Left renal pelvis (tissue), 4 donors: ENCODE data around the gene KRT13. TPM values are rescaled to one million over a fixed set of nuclear protein-coding genes. Genes with fewer than 3 reads are reported as not detected.

Source experiments
- DNase-seq, 4 donors: peaks; one replicate each; pipeline ENCODE4 v3.0.0-alpha.2; 2013; ENCODE audit warnings: low read depth in 4 of 4, low spot score in 3 of 4
- polyA plus RNA-seq, 4 donors: library from polyadenylated mRNA; unstranded; fragments of 120-200 nt; gene quantifications; one replicate each; pipeline ENCODE4 v1.2.1, GENCODE V29; 2013; ENCODE audit not compliant: insufficient read length in 4 of 4

KRT13 gene
- polyA plus RNA-seq, 4 donors, result 0.54 to 37.8 (median 1.9) TPM

- no peak for DNase-seq
These were observed 27.2 kb downstream of the KRT13 start for GRCh38 chr17:41478237-41478636.

- no peak for DNase-seq
These were observed 28.3 kb downstream of the KRT13 start for GRCh38 chr17:41476866-41477815.

- no peak for DNase-seq
These were observed 30.0 kb downstream of the KRT13 start for GRCh38 chr17:41475421-41475820.

GRCh38 chr17:41474863-41475262, 30.5 kb downstream of the KRT13 start:
- no peak for DNase-seq

- DNase-seq, result no peak
These were observed 37.1 kb downstream of the KRT13 start for GRCh38 chr17:41468346-41468745.

GRCh38 chr17:41467561-41467960, 37.9 kb downstream of the KRT13 start:
- DNase-seq, result no peak

- no peak for DNase-seq
These were observed 38.4 kb downstream of the KRT13 start, which contains the start of gene KRT32 for GRCh38 chr17:41466988-41467387. Gene KRT32, minus strand, starts transcription at chr17:41467386. Its CDS starts 61 bp downstream, at chr17:41467325.

GRCh38 chr17:41464682-41465081, 40.7 kb downstream of the KRT13 start:
- no peak for DNase-seq

- DNase-seq, result no peak
These were observed 41.2 kb downstream of the KRT13 start for GRCh38 chr17:41464173-41464572.

GRCh38 chr17:41463746-41464145, 41.7 kb downstream of the KRT13 start:
- no peak for DNase-seq

GRCh38 chr17:41462705-41463104, 42.7 kb downstream of the KRT13 start:
- DNase-seq, result no peak

GRCh38 chr17:41457676-41458075, 47.7 kb downstream of the KRT13 start:
- no peak for DNase-seq

- no peak for DNase-seq
These were observed 49.2 kb downstream of the KRT13 start for GRCh38 chr17:41456204-41456603.

GRCh38 chr17:41455236-41455635, 50.2 kb downstream of the KRT13 start:
- no peak for DNase-seq

- no peak for DNase-seq
These were observed 52.3 kb downstream of the KRT13 start for GRCh38 chr17:41453066-41453465.

- no peak for DNase-seq
These were observed 53.1 kb downstream of the KRT13 start for GRCh38 chr17:41452281-41452680.

- DNase-seq, result no peak
These were observed 54.2 kb downstream of the KRT13 start for GRCh38 chr17:41451154-41451728.

Other genes starting within 250 kb of the KRT13 start
- gene KRTAP9-6, start 240.2 kb downstream of the KRT13 start, polyA plus RNA-seq, result not detected
- gene KRTAP9-7, start 229.9 kb downstream of the KRT13 start, polyA plus RNA-seq, result not detected
- gene KRTAP29-1, start 202.8 kb downstream of the KRT13 start, polyA plus RNA-seq, result not detected
- not detected for gene KRTAP16-1, start 196.3 kb downstream of the KRT13 start, polyA plus RNA-seq
- not detected for gene KRTAP17-1, start 189.9 kb downstream of the KRT13 start, polyA plus RNA-seq
- not detected for gene KRT33A, start 154.8 kb downstream of the KRT13 start, polyA plus RNA-seq
- gene KRT33B, start 135.8 kb downstream of the KRT13 start, polyA plus RNA-seq, result not detected
- gene KRT34, start 123.3 kb downstream of the KRT13 start, polyA plus RNA-seq, result not detected
- under 1 TPM in 1 of 4 donors, not detected in 3; 0.08 TPM for gene KRT31, start 108.0 kb downstream of the KRT13 start, polyA plus RNA-seq
- gene KRT37, start 81.0 kb downstream of the KRT13 start, polyA plus RNA-seq, result not detected
- gene KRT38, start 64.6 kb downstream of the KRT13 start, polyA plus RNA-seq, result not detected
- gene KRT32, start 38.2 kb downstream of the KRT13 start, polyA plus RNA-seq, result not detected
- gene KRT35, start 24.5 kb downstream of the KRT13 start, polyA plus RNA-seq, result under 1 TPM in 2 of 4 donors, not detected in 2; 0.07 to 0.09 TPM
- gene KRT36, start 15.7 kb downstream of the KRT13 start, polyA plus RNA-seq, result under 1 TPM in 1 of 4 donors, not detected in 3; 0.12 TPM
- gene KRT15, start 13.3 kb upstream of the KRT13 start, polyA plus RNA-seq, result 1 to 10 TPM in 3 of 4 donors, under 1 TPM in 1; 0.72 to 3.1 (median 1.6) TPM
- 100 to 1,000 TPM in 3 of 4 donors, 10 to 100 TPM in 1; 22.8 to 304 (median 176) TPM for gene KRT19, start 22.7 kb upstream of the KRT13 start, polyA plus RNA-seq
- gene KRT9, start 66.4 kb upstream of the KRT13 start, polyA plus RNA-seq, result not detected
- gene KRT14, start 81.3 kb upstream of the KRT13 start, polyA plus RNA-seq, result under 1 TPM; 0.24 to 0.44 (median 0.36) TPM
- gene KRT16, start 107.2 kb upstream of the KRT13 start, polyA plus RNA-seq, result not detected
- 1 to 10 TPM; 1.2 to 3.1 (median 1.5) TPM for gene KRT17, start 119.0 kb upstream of the KRT13 start, polyA plus RNA-seq
- gene EIF1, start 183.3 kb upstream of the KRT13 start, polyA plus RNA-seq, result 100 to 1,000 TPM; 669 to 825 (median 761) TPM
- not detected for gene GAST, start 206.7 kb upstream of the KRT13 start, polyA plus RNA-seq
- gene HAP1, start 229.0 kb upstream of the KRT13 start, polyA plus RNA-seq, result 1 to 10 TPM in 2 of 4 donors, under 1 TPM in 2; 0.69 to 1.5 (median 0.92) TPM